Stimulated activated CD8-positive, alpha-beta memory T cell treated with anti-CD3 and anti-CD28 coated beads, Interleukin-2, amount 100 ng/mL, for 48 hours (primary cell): ENCODE data around the gene DIPK1A.
A peak's percentile ranks its signal among the peaks of the same experiment; 100 is the strongest.

Experiments
- DNase-seq, 2 donors: peaks; one replicate each; pipeline ENCODE4 v3.0.0-alpha.2; 2020; ENCODE audit warnings: low read depth in 2 of 2

Gene DIPK1A

GRCh38 chr1:92877792-92878191 is 83.5 kb downstream of the DIPK1A start:
- DNase-seq = no peak

GRCh38 chr1:92877081-92877711 is 84.1 kb downstream of the DIPK1A start:
- no peak for DNase-seq

- no peak for DNase-seq
These were observed 84.9 kb downstream of the DIPK1A start for GRCh38 chr1:92876351-92876750.

GRCh38 chr1:92874987-92875386 is 86.3 kb downstream of the DIPK1A start:
- DNase-seq = no peak

GRCh38 chr1:92872719-92873118 is 88.5 kb downstream of the DIPK1A start:
- no peak for DNase-seq

- no peak for DNase-seq
These were observed 90.7 kb downstream of the DIPK1A start for GRCh38 chr1:92870591-92870990.

- no peak for DNase-seq
These were observed 97.1 kb downstream of the DIPK1A start for GRCh38 chr1:92864131-92864530.

- no peak for DNase-seq
These were observed 98.7 kb downstream of the DIPK1A start for GRCh38 chr1:92862605-92863004.

- no peak for DNase-seq
These were observed 101.7 kb downstream of the DIPK1A start for GRCh38 chr1:92859400-92860039.

- peak in 1 of 2 donors; percentile 7 for DNase-seq
These were observed 102.5 kb downstream of the DIPK1A start for GRCh38 chr1:92858564-92859399.

- DNase-seq = no peak
These were observed 103.4 kb downstream of the DIPK1A start for GRCh38 chr1:92857817-92858216.

- no peak for DNase-seq
These were observed 106.0 kb downstream of the DIPK1A start for GRCh38 chr1:92855236-92855635.

GRCh38 chr1:92854101-92854785 is 107.0 kb downstream of the DIPK1A start:
- no peak for DNase-seq

GRCh38 chr1:92853299-92853698 is 108.0 kb downstream of the DIPK1A start:
- DNase-seq = no peak

GRCh38 chr1:92851729-92852128 is 109.5 kb downstream of the DIPK1A start:
- no peak for DNase-seq

- no peak for DNase-seq
These were observed 111.2 kb downstream of the DIPK1A start for GRCh38 chr1:92850019-92850418.

- DNase-seq = no peak
These were observed 113.1 kb downstream of the DIPK1A start for GRCh38 chr1:92848201-92848600.

GRCh38 chr1:92845908-92846307 is 115.4 kb downstream of the DIPK1A start:
- no peak for DNase-seq

- no peak for DNase-seq
These were observed 116.8 kb downstream of the DIPK1A start for GRCh38 chr1:92844439-92844838.

- no peak for DNase-seq
These were observed 117.6 kb downstream of the DIPK1A start for GRCh38 chr1:92843429-92844352.

GRCh38 chr1:92843046-92843423 is 118.2 kb downstream of the DIPK1A start:
- no peak for DNase-seq
